OCI-LY7 (cell line): Measurements from ENCODE around the gene MYBPC2. TPM values are rescaled to one million over a fixed set of nuclear protein-coding genes. Genes with fewer than 3 reads are reported as not detected.

ENCODE experiments used
- BruUV-seq: library from RNA; stranded (reverse); fragments of 400-500 nt; replicated peaks from 2 replicates; lab custom pipeline; 2021; lab: Mats Ljungman, UMichigan
- CTCF ChIA-PET: fragments of 300-600 bp; sonication (Branson Sonifier 250); formaldehyde crosslinking; loops from one replicate; lab custom pipeline; 2022; ENCODE audit warnings: antibody characterized with exemption; ENCODE audit not compliant: unreplicated experiment; lab: Charles Lee
- POLR2A ChIA-PET: fragments of 300-600 bp; sonication (Branson Sonifier 250); formaldehyde crosslinking; loops from one replicate; lab custom pipeline; 2022; ENCODE audit warnings: antibody characterized with exemption; lab: Charles Lee
- DNase-seq: peaks from one replicate; pipeline ENCODE4 v3.0.0-alpha.2; 2015; ENCODE audit warnings: low spot score
- H2AFZ ChIP-seq: fragments of 200-600 bp; sonication (generic), shearing (Covaris generic); 2 replicates; pipeline ENCODE4 v1.6.1; 2014; ENCODE audit warnings: mild to moderate bottlenecking, antibody characterized with exemption, low read length, moderate library complexity
- H3K27ac ChIP-seq: fragments of 200-600 bp; sonication (generic); 2 replicates; pipeline ENCODE4 v1.5.1; 2014; ENCODE audit warnings: mixed run types, low read depth, mild to moderate bottlenecking, moderate library complexity, low read length, inconsistent platforms; ENCODE audit not compliant: poor library complexity, severe bottlenecking
- H3K36me3 ChIP-seq: fragments of 200-600 bp; sonication (generic); 2 replicates; pipeline ENCODE4 v1.6.1; 2014; ENCODE audit warnings: mild to moderate bottlenecking, antibody characterized with exemption, low read length, moderate library complexity, mixed read lengths; ENCODE audit not compliant: insufficient read depth
- H3K4me1 ChIP-seq: fragments of 200-600 bp; sonication (generic); 2 replicates; pipeline ENCODE4 v1.5.1; 2014; ENCODE audit warnings: mild to moderate bottlenecking, low read length; ENCODE audit not compliant: insufficient read depth, poor library complexity, severe bottlenecking
- H3K4me2 ChIP-seq: fragments of 200-600 bp; sonication (generic); 2 replicates; pipeline ENCODE4 v1.6.1; 2014; ENCODE audit warnings: mild to moderate bottlenecking, low read length
- H3K4me3 ChIP-seq: fragments of 200-600 bp; sonication (generic); 2 replicates; pipeline ENCODE4 v1.5.1; 2014; ENCODE audit warnings: mild to moderate bottlenecking, low read depth, low read length; ENCODE audit not compliant: poor library complexity, severe bottlenecking
- H3K79me2 ChIP-seq: fragments of 200-600 bp; sonication (generic); 2 replicates; pipeline ENCODE4 v1.6.1; 2016; ENCODE audit warnings: low read depth, mild to moderate bottlenecking, low read length, moderate library complexity, mixed read lengths; ENCODE audit not compliant: insufficient read depth
- H3K9me2 ChIP-seq: fragments of 200-600 bp; sonication (generic); 2 replicates; pipeline ENCODE4 v1.6.1; 2016; ENCODE audit warnings: mild to moderate bottlenecking, low read length, mixed read lengths; ENCODE audit not compliant: insufficient read depth
- H3K9me3 ChIP-seq: fragments of 200-600 bp; sonication (generic); 2 replicates; pipeline ENCODE4 v1.6.1; 2014; ENCODE audit warnings: mild to moderate bottlenecking, mixed run types, low read length, mixed read lengths
- H4K20me1 ChIP-seq: fragments of 200-600 bp; sonication (generic); 2 replicates; pipeline ENCODE4 v1.6.1; 2014; ENCODE audit warnings: mild to moderate bottlenecking, antibody characterized with exemption, low read length, moderate library complexity, mixed read lengths; ENCODE audit not compliant: insufficient read depth
- EZH2phosphoT487 ChIP-seq: fragments of 200-600 bp; sonication (generic); IDR thresholded peaks from 2 replicates; pipeline ENCODE4 v1.6.1; 2018; ENCODE audit warnings: low read depth, borderline replicate concordance, mild to moderate bottlenecking, mixed run types, antibody characterized with exemption, low read length, moderate library complexity, mixed read lengths
- intact Hi-C: fragments of 100-400 bp; cut with micrococcal nuclease; formaldehyde crosslinking; loops from one replicate; pipeline ENCODE4 v1.10.0; 2022; ENCODE audit not compliant: unreplicated experiment
- total RNA-seq, 2 experiments: library from RNA; depleted of rRNA in 1 of 2; stranded (reverse); fragments of >200 nt in 1 of 2; shearing (Covaris generic) in 1 of 2; gene quantifications; 2 replicates each; pipeline ENCODE4 v1.2.3, GENCODE V29; 2014 to 2022
- TF ChIP-seq, protein P1 (sequence below): fragments of 200-600 bp; sonication (generic); conservative IDR thresholded peaks from 2 replicates; pipeline ENCODE4 v1.5.1; 2014; ENCODE audit warnings: mild to moderate bottlenecking, antibody characterized with exemption, low read length, moderate library complexity, mixed read lengths

MYBPC2 gene
- total RNA-seq, 2 experiments from 2014 or later: 15.4 to 28.2 TPM

DNA sequence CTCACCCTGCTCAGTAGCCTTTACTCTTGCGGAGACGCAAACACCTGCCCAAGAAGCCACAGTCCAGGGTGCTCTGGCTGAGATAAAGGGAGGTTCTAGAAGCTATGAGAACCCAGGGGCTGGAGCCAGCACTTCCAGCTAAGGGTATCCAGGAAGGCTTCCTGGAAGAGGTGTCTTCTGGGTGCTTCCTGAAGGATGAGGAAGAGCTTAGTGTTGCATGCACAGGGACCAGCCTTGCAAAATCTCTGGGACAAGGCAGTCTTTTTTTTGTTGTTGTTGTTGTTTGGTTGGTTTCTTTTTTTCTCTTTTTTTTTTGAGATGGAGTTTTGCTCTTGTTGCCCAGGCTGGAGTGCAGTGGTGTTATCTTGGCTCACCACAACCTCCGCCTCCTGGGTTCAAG, 20.6 kb downstream of the MYBPC2 start:
- no peaks in the 10 kb centered on the region for H4K20me1 ChIP-seq
- no peak overlapping the region for H2AFZ ChIP-seq
- POLR2A ChIA-PET: no interaction called here
- H3K27ac ChIP-seq: no peak overlapping the region
- no peak for DNase-seq
- H3K36me3 ChIP-seq: no peaks in the 10 kb centered on the region
- TF ChIP-seq, protein P1, sequence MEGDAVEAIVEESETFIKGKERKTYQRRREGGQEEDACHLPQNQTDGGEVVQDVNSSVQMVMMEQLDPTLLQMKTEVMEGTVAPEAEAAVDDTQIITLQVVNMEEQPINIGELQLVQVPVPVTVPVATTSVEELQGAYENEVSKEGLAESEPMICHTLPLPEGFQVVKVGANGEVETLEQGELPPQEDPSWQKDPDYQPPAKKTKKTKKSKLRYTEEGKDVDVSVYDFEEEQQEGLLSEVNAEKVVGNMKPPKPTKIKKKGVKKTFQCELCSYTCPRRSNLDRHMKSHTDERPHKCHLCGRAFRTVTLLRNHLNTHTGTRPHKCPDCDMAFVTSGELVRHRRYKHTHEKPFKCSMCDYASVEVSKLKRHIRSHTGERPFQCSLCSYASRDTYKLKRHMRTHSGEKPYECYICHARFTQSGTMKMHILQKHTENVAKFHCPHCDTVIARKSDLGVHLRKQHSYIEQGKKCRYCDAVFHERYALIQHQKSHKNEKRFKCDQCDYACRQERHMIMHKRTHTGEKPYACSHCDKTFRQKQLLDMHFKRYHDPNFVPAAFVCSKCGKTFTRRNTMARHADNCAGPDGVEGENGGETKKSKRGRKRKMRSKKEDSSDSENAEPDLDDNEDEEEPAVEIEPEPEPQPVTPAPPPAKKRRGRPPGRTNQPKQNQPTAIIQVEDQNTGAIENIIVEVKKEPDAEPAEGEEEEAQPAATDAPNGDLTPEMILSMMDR: no peak
- TF ChIP-seq EZH2phosphoT487: no peak
- intact Hi-C loops: no loop called here
- CTCF ChIA-PET: no interaction called here
- no peaks in the 10 kb centered on the region for H3K79me2 ChIP-seq
- BruUV-seq: no TSS peak
- no peaks in the 10 kb centered on the region for H3K9me2 ChIP-seq
- no peaks in the 10 kb centered on the region for H3K9me3 ChIP-seq
- H3K4me3 ChIP-seq: no peak overlapping the region
- no peak overlapping the region for H3K4me2 ChIP-seq
- H3K4me1 ChIP-seq: no peaks in the 10 kb centered on the region

DNA sequence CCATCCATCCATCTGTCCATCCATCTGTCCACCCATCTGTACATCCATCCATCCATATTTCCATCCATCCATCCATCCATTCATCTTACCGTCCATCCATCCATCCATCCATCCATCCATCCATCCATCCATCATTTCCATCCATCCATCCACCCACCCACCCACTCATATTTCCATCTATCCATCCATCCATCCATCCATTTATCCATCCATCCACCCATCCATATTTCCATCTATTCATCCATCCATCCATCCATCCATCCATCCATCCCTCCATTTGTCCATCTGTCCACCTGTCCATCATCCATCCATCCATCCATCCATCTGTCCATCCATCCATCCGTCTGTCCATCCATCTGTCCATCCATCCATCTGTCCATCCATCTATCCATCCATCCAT, 23.3 kb downstream of the MYBPC2 start:
- Histone ChIP-seq H3K36me3 (no peaks in the 10 kb centered on the region), H3K4me2 (no peak overlapping the region), H4K20me1 (no peaks in the 10 kb centered on the region), H3K4me1 (peaks cover 17% of the 10 kb centered on the region), H3K9me3 (no peaks in the 10 kb centered on the region), H3K79me2 (no peaks in the 10 kb centered on the region), H3K4me3 (no peak overlapping the region), H3K9me2 (no peaks in the 10 kb centered on the region), H2AFZ (no peak overlapping the region), H3K27ac (no peak overlapping the region)
- no TSS peak for BruUV-seq
- TF ChIP-seq, protein P1: no peak
- TF ChIP-seq EZH2phosphoT487: no peak
- intact Hi-C loops: no loop called here
- ChIA-PET POLR2A (no interaction called here), CTCF (no interaction called here)
- DNase-seq: no peak

DNA sequence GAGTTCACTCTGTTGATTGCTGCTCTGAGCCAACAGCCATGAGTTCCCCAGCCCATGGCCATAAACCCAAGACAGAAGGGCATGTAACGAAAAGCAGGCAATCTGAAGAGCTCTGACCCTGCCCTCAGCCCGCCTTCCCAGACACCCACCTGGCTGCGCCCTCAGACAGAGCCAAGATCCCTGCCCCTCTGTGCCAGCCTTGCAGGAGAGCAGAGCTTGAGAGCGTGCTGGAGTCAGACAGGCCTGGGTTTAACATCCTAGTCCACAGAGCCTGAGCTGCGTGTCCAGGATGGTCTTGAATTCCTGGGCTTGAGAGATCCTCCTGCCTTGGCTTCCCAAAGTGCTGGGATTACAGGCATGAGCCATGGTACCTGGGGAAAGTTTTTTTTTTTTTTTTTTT, 24.6 kb downstream of the MYBPC2 start:
- Histone ChIP-seq H3K4me2 (no peak overlapping the region), H3K9me3 (no peaks in the 10 kb centered on the region), H3K27ac (no peak overlapping the region), H3K4me3 (no peak overlapping the region), H3K9me2 (no peaks in the 10 kb centered on the region), H3K4me1 (peaks cover 25% of the 10 kb centered on the region), H2AFZ (no peak overlapping the region), H3K36me3 (no peaks in the 10 kb centered on the region), H3K79me2 (no peaks in the 10 kb centered on the region), H4K20me1 (no peaks in the 10 kb centered on the region)
- TF ChIP-seq, protein P1: no peak
- TF ChIP-seq EZH2phosphoT487: no peak
- no peak for DNase-seq
- intact Hi-C loops: no loop called here
- CTCF ChIA-PET: no interaction called here
- POLR2A ChIA-PET: no interaction called here
- BruUV-seq: no TSS peak
